ENCODE data around the gene TMEM89. TPM values are rescaled to one million over a fixed set of nuclear protein-coding genes. Genes with fewer than 3 reads are reported as not detected.
A peak's percentile ranks its signal among the peaks of the same experiment; 100 is the strongest.

Gene TMEM89
- total RNA-seq (2014; rRNA removed; shearing (Covaris generic)): not detected in 2 replicates

DNA sequence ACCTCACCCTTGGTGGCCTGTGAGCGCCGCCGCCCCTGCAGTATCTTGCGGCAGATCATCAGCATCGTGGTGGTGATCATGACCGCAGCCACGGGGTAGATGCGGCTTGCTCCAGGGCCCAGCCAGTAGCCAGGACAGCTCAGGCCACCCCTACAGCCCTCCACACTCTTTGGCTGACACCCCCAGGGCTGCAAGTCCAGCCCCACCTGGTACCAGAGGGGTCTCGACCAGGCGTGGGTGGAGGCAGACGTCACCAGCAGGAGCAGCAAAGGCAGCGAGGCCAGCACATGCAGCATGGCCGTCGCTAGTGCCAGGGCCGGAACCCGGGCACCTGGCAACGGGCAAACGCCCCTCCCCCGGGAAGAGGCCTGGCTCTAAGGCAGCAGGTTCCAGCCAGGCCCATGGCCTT is at the start of gene TMEM89:
Gene TMEM89, minus strand, starts transcription at position 309 of the 409 bp plus-strand sequence. Its CDS starts 13 bp downstream, at position 296.
- Histone ChIP-seq H3K36me3 (peaks cover 8% of the 10 kb centered on the region; the same call in 1 of the 2 replicates), H3K27me3 (replicated peaks) (no peaks in the 10 kb centered on the region), H3K9me3 (replicated peaks) (peaks cover 12% of the 10 kb centered on the region; the same call in 1 of the 2 replicates), H3K27ac (no peak within 1 kb of the TSS), H3K4me1 (replicated peaks) (no peaks in the 10 kb centered on the region), H3K4me3 (no peak within 1 kb of the TSS)
- DNase-seq (ENCODE audit: low read depth in 1 of 2, low spot score in 2 of 2): no peak

DNA sequence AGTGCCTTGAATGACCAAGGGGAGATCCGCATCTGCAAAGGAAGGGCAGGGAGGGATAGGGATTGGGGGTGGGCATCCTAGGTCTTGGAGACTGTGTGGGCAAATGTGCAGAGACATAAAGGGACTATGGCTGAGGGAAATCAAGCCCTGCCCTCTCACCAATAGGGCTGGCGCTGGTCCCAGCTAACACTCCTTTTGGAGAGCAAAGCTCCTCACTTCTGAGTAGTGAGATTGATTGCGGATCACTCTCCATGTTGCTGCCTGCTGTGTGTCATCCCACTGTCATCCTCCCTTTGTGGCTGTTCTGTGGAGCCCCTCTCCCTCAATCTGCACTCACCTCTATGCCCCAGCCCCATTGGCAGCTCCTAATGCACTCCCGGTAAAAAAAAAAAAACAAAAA is 43.4 kb upstream of the TMEM89 start:
- H3K36me3 ChIP-seq: no peaks in the 10 kb centered on the region
- no peaks in the 10 kb centered on the region; the same call in 1 of the 2 replicates for H3K9me3 ChIP-seq (replicated peaks)
- H3K27ac ChIP-seq: no peak overlapping the region
- peaks cover 8% of the 10 kb centered on the region for H3K27me3 ChIP-seq (replicated peaks)
- no peak for DNase-seq (ENCODE audit: low read depth in 1 of 2, low spot score in 2 of 2)
- H3K4me1 ChIP-seq (replicated peaks): peaks cover 21% of the 10 kb centered on the region
- no peak overlapping the region for H3K4me3 ChIP-seq

DNA sequence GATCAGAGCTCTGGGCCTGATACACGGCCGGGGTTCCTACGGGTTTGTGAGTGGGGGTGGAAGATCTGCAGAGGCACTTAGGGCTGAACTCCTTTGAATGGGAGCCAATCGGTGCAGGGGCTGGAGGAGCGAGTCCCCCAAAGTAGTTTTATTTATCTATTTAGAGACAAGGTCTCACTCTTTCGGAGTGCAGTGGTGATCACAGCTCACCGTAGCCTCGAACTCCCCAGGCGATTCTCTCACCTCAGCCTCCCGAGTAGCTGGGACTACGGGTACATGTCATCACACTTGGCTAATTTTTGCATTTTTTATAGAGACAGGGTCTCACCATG is 42.7 kb upstream of the TMEM89 start:
- no peaks in the 10 kb centered on the region for H3K36me3 ChIP-seq
- no peak for DNase-seq (ENCODE audit: low read depth in 1 of 2, low spot score in 2 of 2)
- H3K4me1 ChIP-seq (replicated peaks): peaks cover 21% of the 10 kb centered on the region
- peaks cover 8% of the 10 kb centered on the region for H3K27me3 ChIP-seq (replicated peaks)
- H3K27ac ChIP-seq: no peak overlapping the region
- no peaks in the 10 kb centered on the region; the same call in 1 of the 2 replicates for H3K9me3 ChIP-seq (replicated peaks)
- no peak overlapping the region for H3K4me3 ChIP-seq

DNA sequence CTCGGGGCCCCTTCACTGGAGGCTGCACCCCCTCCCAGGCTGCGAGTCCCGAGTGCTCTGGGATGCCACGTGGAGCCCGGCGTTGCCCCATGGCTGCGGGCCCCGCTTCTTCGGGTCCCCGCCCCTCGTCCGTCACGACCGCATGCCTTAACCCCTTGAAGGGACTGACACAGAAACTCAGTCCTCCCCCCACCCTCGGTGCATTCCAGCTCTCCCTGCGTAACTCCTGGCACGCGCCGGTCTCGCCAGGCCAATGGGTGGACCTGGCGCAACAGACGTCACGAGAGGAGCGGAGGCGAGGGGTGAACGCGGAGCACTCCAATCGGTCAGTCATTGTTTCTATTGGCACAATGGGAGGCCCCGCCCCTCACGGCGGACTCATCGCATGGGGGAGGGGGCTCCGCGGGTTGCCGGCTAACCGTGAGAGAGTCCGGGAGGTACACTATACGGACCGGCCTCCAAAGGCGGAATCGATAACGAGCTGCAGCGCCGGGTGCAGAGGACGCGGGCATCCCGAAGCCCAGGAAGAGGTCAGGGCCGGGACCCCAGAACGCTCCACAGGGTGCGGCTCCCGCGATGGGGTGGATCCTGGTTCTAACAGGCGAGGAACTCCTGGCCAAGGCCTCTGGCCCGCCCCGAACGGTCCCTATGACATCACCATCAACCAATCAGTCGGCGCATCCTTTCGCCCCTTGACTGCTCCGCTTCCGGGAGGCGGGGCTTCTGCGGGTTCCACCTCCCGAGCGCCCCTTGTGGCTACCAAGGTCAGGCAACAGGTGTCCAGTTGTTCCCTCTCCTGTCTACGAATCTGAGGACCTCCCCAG is 42.1 kb upstream of the TMEM89 start:
- Histone ChIP-seq H3K4me3 (peak overlapping the region; percentile 56), H3K27me3 (replicated peaks) (peaks cover 8% of the 10 kb centered on the region), H3K27ac (peak overlapping the region; percentile 91), H3K4me1 (replicated peaks) (peaks cover 21% of the 10 kb centered on the region), H3K36me3 (no peaks in the 10 kb centered on the region), H3K9me3 (replicated peaks) (no peaks in the 10 kb centered on the region; the same call in 1 of the 2 replicates)
- DNase-seq (ENCODE audit: low read depth in 1 of 2, low spot score in 2 of 2): peak; percentile 97 to 98

DNA sequence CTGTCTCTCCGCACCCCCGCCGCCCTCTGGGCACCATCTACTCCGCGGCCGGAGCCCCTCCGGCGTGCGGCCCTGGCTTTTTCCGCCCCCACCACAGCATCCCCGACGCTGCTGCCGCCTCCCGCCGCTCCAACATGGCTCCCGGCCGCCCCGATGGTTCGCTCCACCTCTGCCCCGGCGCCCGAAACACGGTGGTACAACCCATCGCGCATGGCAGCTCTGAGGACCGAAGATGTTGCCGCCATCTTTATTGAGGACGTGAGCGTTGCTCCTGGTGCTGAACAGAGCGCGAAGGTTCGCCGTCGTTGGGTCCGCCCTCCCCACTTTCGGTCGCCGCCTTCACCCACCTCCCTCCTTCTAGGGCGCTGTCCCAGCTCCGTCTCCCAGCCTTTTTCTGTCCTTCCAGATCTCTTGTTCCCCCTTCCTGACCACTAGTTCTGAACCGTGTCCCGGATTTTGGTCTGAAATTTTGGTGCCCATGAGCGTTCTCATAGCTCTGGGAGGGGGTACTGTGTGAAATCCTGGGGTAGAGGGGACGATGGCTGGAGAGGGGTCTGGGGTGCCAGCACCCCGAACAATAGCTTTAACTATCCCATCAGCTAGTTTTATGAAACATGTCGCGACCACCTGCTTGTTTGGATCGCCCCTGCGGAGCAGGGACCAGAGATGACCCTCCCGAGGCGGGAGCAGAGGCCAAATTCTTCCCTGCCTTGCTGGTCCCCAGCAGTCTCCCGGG is 41.4 kb upstream of the TMEM89 start, which contains the start of gene CELSR3:
Gene CELSR3, minus strand, starts transcription at position 134 of the 736 bp plus-strand sequence. CDS start 252 bp downstream, outside the sequence.
- H3K27me3 ChIP-seq (replicated peaks): peaks cover 8% of the 10 kb centered on the region
- peak; percentile 54 to 72 for DNase-seq (ENCODE audit: low read depth in 1 of 2, low spot score in 2 of 2)
- peak within 1 kb of the TSS; percentile 56 for H3K4me3 ChIP-seq
- H3K4me1 ChIP-seq (replicated peaks): peaks cover 21% of the 10 kb centered on the region
- H3K9me3 ChIP-seq (replicated peaks): no peaks in the 10 kb centered on the region; the same call in 1 of the 2 replicates
- no peaks in the 10 kb centered on the region for H3K36me3 ChIP-seq
- H3K27ac ChIP-seq: peak within 1 kb of the TSS; percentile 91

GRCh38 chr3:48662145-48662752 is 40.7 kb upstream of the TMEM89 start:
- no peaks in the 10 kb centered on the region; the same call in 1 of the 2 replicates for H3K9me3 ChIP-seq (replicated peaks)
- H3K36me3 ChIP-seq: no peaks in the 10 kb centered on the region
- no peak overlapping the region for H3K4me3 ChIP-seq
- peaks cover 21% of the 10 kb centered on the region for H3K4me1 ChIP-seq (replicated peaks)
- H3K27ac ChIP-seq: no peak overlapping the region
- peaks cover 8% of the 10 kb centered on the region for H3K27me3 ChIP-seq (replicated peaks)
- DNase-seq (ENCODE audit: low read depth in 1 of 2, low spot score in 2 of 2): no peak

DNA sequence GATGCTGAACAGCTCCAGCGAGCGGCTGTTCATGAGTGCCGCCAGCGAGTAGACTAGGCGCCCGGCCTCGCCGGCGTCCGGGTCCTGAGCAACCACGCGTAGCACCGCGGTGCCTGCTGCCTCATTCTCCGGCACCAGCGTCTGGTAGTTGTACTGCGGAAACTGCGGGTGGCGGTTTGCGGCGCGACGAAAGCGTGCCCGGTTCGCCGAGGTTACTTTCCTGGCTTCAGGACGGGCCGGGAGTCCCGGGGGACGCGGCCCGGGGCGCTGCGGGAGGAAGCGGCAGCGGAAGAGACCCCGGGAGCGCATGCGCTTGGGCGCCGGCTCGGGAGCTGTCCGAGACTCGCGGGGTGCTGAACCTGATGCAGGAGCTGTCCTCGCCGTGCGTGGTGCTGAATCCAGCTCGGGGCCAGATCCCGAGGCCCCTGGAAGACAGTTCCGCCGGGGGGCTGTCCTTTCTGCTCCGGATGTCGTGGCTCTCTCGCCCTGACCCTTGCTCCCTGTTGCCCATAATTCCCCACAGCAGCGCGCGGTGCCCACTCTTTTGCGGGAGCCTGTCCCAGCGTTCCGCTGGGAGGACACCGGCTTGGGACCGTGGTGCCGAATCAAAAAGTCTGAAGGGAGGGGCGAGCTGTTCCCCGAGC is 40.1 kb upstream of the TMEM89 start:
- H3K27ac ChIP-seq: no peak overlapping the region
- H3K27me3 ChIP-seq (replicated peaks): peaks cover 8% of the 10 kb centered on the region
- peak in 1 of 2 experiments; percentile 44 for DNase-seq (ENCODE audit: low read depth in 1 of 2, low spot score in 2 of 2)
- H3K9me3 ChIP-seq (replicated peaks): no peaks in the 10 kb centered on the region; the same call in 1 of the 2 replicates
- H3K4me1 ChIP-seq (replicated peaks): peaks cover 21% of the 10 kb centered on the region
- no peaks in the 10 kb centered on the region for H3K36me3 ChIP-seq
- peak overlapping the region; percentile 22 for H3K4me3 ChIP-seq

DNA sequence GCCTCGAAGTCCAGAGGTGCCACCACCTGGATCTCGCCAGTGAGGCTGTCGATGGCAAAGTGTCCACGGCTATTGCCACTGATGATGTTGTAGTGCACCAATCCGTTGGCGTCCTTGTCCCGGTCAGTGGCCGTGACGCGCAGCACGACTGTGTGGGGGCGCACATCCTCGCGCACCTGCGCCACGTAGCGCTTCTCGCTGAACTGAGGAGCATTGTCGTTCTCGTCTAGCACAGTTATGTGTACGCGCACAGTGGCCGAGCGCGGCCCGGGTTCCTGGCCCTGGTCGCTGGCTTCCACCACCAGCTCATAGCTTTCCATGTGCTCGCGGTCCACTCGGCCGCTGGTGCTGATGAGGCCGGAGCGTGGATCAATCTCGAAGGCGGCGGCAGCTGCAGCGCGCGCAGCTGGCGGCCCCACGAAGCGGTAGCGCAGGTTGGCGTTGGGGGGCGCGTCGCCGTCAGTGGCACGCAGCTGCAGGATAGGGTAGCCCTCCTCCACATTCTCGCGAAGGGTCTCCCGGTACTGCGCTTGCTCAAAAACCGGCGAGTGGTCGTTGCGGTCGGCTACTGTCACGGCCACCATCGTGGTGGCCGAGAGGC is 39.3 kb upstream of the TMEM89 start:
- Histone ChIP-seq H3K27me3 (replicated peaks) (peaks cover 8% of the 10 kb centered on the region), H3K27ac (no peak overlapping the region), H3K36me3 (no peaks in the 10 kb centered on the region), H3K4me1 (replicated peaks) (peaks cover 27% of the 10 kb centered on the region), H3K4me3 (no peak overlapping the region), H3K9me3 (replicated peaks) (no peaks in the 10 kb centered on the region; the same call in 1 of the 2 replicates)
- no peak for DNase-seq (ENCODE audit: low read depth in 1 of 2, low spot score in 2 of 2)

GRCh38 chr3:48656841-48657281 is 35.3 kb upstream of the TMEM89 start:
- Histone ChIP-seq H3K4me3 (no peak overlapping the region), H3K9me3 (replicated peaks) (no peaks in the 10 kb centered on the region; the same call in 1 of the 2 replicates), H3K36me3 (no peaks in the 10 kb centered on the region), H3K4me1 (replicated peaks) (peaks cover 14% of the 10 kb centered on the region), H3K27me3 (replicated peaks) (peaks cover 4% of the 10 kb centered on the region; the same call in 1 of the 2 replicates), H3K27ac (no peak overlapping the region)
- no peak for DNase-seq (ENCODE audit: low read depth in 1 of 2, low spot score in 2 of 2)

GRCh38 chr3:48656061-48656840 is 34.7 kb upstream of the TMEM89 start:
- no peaks in the 10 kb centered on the region for H3K9me3 ChIP-seq (replicated peaks)
- H3K27ac ChIP-seq: no peak overlapping the region
- H3K27me3 ChIP-seq (replicated peaks): no peaks in the 10 kb centered on the region
- DNase-seq (ENCODE audit: low read depth in 1 of 2, low spot score in 2 of 2): peak in 1 of 2 experiments; percentile 48
- no peaks in the 10 kb centered on the region for H3K36me3 ChIP-seq
- H3K4me1 ChIP-seq (replicated peaks): peaks cover 8% of the 10 kb centered on the region
- peak overlapping the region; percentile 34 for H3K4me3 ChIP-seq

DNA sequence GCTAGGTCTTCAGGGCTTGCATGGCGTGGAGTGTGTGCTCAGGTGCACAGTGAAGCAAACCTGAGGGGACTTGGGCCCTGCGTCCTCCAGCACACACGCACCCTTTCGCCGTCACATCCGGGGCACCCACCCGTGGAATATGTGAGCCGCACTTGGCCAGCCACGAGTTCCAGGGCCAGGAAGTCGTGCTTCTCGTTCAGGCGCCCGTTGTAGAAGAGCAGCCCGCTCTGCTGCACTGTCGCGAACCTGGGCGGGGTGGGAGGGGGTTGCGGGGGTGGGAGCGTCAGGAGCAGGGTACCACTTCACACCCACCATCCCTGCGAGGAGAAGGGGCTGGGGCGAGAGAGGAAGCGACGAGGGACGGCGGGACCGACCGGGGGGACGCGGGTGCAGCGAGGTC is 34.0 kb upstream of the TMEM89 start:
- no peaks in the 10 kb centered on the region for H3K27me3 ChIP-seq (replicated peaks)
- H3K9me3 ChIP-seq (replicated peaks): no peaks in the 10 kb centered on the region
- H3K36me3 ChIP-seq: no peaks in the 10 kb centered on the region
- H3K27ac ChIP-seq: no peak overlapping the region
- H3K4me3 ChIP-seq: no peak overlapping the region
- DNase-seq (ENCODE audit: low read depth in 1 of 2, low spot score in 2 of 2): no peak
- peaks cover 6% of the 10 kb centered on the region for H3K4me1 ChIP-seq (replicated peaks)

DNA sequence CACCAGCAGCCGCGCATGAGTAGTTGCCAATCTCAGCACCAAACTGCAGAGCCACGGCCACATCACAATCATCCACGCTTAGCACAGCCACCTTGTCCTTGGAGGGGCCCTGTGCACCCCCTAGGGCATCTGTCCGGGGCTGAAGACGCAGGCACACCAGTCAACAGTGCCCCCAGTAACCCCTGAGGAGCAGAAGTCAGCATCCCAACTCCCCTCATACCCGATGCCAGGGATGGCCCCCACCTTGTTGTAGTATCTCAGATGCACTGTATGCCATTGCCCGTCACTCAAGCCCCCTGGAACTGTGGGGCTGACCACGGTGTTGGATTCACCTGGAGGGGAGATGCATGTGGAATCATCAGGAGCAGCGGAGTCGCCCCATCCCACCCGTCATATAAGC is 33.5 kb upstream of the TMEM89 start:
- Histone ChIP-seq H3K27ac (no peak overlapping the region), H3K9me3 (replicated peaks) (no peaks in the 10 kb centered on the region), H3K4me1 (replicated peaks) (peaks cover 6% of the 10 kb centered on the region), H3K4me3 (no peak overlapping the region), H3K36me3 (no peaks in the 10 kb centered on the region), H3K27me3 (replicated peaks) (no peaks in the 10 kb centered on the region)
- DNase-seq (ENCODE audit: low read depth in 1 of 2, low spot score in 2 of 2): no peak

Measured in SJSA1 (cell line).